Skeletal muscle cell (primary cell): Measurements from ENCODE around the gene KREMEN2.
"Not testable (repeated sequence)": the region's sequence is repeated elsewhere in the genome, so short reads cannot be mapped to it uniquely, and the experiment has no call there.

ENCODE experiments used
- DNase-seq: peaks from one replicate; pipeline ENCODE4 v3.0.0-alpha.2; 2010; ENCODE audit warnings: low read depth
- H3K4me3 ChIP-seq: 2 replicates; pipeline ENCODE4 v1.5.1; 2011; ENCODE audit warnings: low read depth, mild to moderate bottlenecking, control low read depth, low read length, moderate library complexity

Gene KREMEN2

GRCh38 chr16:2963723-2964474 lies at the start of gene KREMEN2:
TSS of gene KREMEN2 (plus strand) at chr16:2964275. CDS start at chr16:2964521, 246 bp downstream.
- H3K4me3 ChIP-seq: peak within 1 kb of the TSS; percentile 41
- no peak for DNase-seq

DNA sequence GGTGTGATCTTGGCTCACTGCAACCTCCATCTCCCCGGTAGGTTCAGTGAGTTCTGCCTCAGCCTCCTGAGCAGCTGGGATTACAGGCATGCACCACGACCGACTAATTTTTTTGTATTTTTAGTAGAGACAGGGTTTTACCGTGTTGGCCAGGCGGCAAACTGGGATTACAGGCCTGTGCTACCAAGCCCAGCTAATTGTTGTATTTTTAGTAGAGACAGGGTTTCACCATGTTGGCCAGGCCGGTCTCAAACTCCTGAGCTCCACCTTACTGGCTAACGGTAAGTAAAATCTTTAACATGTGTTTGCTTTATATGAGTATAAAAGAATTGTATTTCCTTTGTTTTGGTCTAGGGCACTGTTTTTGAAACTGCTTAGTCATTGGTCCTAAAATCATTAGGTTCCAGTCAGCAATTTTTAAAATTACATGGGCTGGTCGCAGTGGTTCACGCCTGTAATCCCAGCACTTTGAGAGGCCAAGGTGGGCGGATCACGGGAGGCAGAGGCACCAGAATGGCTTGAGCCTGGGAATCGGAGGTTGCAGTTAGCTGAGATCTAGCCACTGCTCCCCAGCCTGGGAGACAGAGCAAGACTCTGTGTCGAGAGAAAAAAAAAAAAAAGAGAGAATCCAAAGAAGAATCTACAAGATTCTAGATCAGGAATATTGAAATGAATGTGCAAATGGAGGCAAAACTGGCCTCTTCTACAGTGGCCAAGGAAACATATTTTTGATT lies 48.7 kb upstream of the KREMEN2 start:
- no peak overlapping the region for H3K4me3 ChIP-seq

GRCh38 chr16:2919511-2920255 lies 44.4 kb upstream of the KREMEN2 start:
- H3K4me3 ChIP-seq: no peak overlapping the region

More for the DNA sequence above, 48.7 kb upstream of the KREMEN2 start:
- DNase-seq: no peak

GRCh38 chr16:2923481-2923880 lies 40.6 kb upstream of the KREMEN2 start:
- H3K4me3 ChIP-seq: no peak overlapping the region

More at GRCh38 chr16:2919511-2920255, 44.4 kb upstream of the KREMEN2 start:
- DNase-seq: no peak

GRCh38 chr16:2924901-2925755 lies 38.9 kb upstream of the KREMEN2 start:
- H3K4me3 ChIP-seq: no peak overlapping the region
- no peak for DNase-seq

More at GRCh38 chr16:2923481-2923880, 40.6 kb upstream of the KREMEN2 start:
- no peak for DNase-seq

GRCh38 chr16:2925951-2926649 lies 38.0 kb upstream of the KREMEN2 start:
- H3K4me3 ChIP-seq: no peak overlapping the region
- DNase-seq: no peak

GRCh38 chr16:2926650-2926999 lies 37.5 kb upstream of the KREMEN2 start:
- no peak for DNase-seq
- H3K4me3 ChIP-seq: no peak overlapping the region

- no peak overlapping the region for H3K4me3 ChIP-seq
Observed at GRCh38 chr16:2927010-2927646, 36.9 kb upstream of the KREMEN2 start.

GRCh38 chr16:2928151-2928550 lies 35.9 kb upstream of the KREMEN2 start:
- DNase-seq, H3K4me3 ChIP-seq: not testable (repeated sequence)

More at GRCh38 chr16:2927010-2927646, 36.9 kb upstream of the KREMEN2 start:
- peak; percentile 51 for DNase-seq

DNA sequence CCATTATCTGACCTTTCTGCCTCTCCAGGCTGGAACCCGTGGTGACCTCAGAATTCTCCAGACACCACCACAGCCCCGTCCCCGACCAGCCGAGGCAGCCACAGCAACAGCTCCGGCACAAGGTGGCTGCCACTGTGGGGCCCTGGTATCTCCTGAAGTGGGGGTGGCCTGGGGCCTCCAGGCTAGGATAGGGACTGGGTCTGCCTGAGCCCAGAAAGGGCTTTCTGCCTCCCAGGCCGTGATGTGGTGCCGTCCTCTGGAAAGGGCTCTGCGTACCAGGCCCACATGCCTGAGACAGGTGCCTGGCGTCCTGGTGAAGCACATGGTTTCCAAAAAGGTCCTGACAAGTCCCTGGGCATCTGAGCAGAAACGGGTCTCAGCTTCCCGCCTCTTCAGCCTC lies 35.3 kb upstream of the KREMEN2 start:
- no peak for DNase-seq
- H3K4me3 ChIP-seq: no peak overlapping the region

GRCh38 chr16:2929693-2930092 lies 34.4 kb upstream of the KREMEN2 start:
- no peak overlapping the region for H3K4me3 ChIP-seq
- DNase-seq: no peak

GRCh38 chr16:2930236-2930635 lies 33.8 kb upstream of the KREMEN2 start:
- H3K4me3 ChIP-seq: no peak overlapping the region
- DNase-seq: no peak

- not testable (repeated sequence) for DNase-seq
Observed at GRCh38 chr16:2931231-2931914, 32.7 kb upstream of the KREMEN2 start.

GRCh38 chr16:2933136-2933535 lies 30.9 kb upstream of the KREMEN2 start:
- no peak overlapping the region for H3K4me3 ChIP-seq
- DNase-seq: no peak

More at GRCh38 chr16:2931231-2931914, 32.7 kb upstream of the KREMEN2 start:
- not testable (repeated sequence) for H3K4me3 ChIP-seq

DNA sequence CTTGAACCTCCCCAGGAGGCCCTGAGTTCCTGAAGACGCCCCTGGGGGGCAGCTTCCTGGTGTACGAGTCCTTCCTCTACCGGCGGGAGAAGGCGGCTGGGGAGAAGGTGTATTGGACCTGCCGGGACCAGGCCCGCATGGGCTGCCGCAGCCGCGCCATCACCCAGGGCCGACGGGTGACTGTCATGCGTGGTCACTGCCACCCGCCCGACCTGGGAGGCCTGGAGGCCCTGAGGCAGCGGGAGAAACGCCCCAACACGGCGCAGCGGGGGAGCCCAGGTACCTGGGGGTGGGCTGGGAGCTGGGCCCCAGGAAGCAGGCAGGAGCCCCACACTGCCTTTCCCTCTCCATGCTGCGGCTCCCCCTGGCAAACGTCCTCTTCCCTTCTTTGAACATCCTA lies 30.4 kb upstream of the KREMEN2 start:
- DNase-seq: no peak

DNA sequence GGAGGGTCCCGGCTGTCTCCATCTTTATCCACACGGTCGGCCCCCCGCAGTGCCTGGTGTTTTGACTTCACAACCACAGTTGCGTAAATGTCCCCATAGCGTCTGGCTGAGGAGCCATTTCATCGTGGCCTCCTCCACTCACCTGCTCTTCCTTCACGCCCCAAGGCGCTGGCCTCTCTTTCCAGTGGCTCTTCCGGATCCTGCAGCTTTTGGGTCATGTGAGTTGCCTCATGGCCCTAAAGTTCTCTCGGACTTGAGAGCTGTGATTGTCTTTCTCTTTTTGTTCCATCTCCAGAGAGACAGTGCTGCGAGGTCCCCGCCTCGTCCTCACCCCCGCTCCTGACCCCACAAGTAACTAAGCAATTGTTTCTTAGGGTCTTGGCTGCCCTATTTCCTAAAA lies 29.6 kb upstream of the KREMEN2 start:
- no peak overlapping the region for H3K4me3 ChIP-seq
- DNase-seq: no peak

More for the DNA sequence above, 30.4 kb upstream of the KREMEN2 start:
- no peak overlapping the region for H3K4me3 ChIP-seq

DNA sequence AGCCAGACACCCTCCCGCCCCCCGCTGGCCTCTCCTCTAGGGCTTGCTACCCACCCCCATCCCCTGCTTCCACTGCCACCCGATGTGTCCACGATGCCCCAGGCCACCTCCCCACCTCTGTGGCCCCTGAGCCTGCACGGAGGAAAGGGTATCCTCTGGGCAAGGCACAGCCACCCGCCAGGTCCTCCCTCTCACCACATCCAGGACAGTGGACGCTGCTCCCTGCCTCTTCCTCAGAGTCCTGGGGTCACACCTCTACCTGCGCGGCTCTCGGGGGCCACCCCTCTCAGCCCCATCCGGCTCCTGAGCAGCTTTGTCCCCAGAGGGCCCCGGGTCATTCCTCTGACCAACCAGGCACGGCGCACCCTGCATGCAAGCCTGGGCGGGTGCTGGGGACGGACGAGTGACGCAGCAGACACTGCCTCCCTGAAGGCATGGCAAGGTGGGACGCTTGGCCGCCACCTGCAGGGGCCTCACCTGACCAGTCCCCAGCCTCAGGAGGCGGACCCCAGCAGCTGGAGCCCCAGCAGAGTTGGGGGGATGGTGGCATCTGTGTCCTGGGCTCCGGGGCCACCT lies 27.6 kb upstream of the KREMEN2 start:
- DNase-seq: no peak
- H3K4me3 ChIP-seq: no peak overlapping the region
